Hematopoietic multipotent progenitor cell treated with erythropoietin and hydrocortisone succinate and interleukin-3 and kit ligand, for 8 days (in vitro differentiated cells): ENCODE results near the gene LRRC74B.
"Not testable (repeated sequence)": the region's sequence is repeated elsewhere in the genome, so short reads cannot be mapped to it uniquely, and the experiment has no call there.

Experiments
- DNase-seq: peaks from one replicate; pipeline ENCODE4 v3.0.0-alpha.2; 2015

Gene LRRC74B

DNA sequence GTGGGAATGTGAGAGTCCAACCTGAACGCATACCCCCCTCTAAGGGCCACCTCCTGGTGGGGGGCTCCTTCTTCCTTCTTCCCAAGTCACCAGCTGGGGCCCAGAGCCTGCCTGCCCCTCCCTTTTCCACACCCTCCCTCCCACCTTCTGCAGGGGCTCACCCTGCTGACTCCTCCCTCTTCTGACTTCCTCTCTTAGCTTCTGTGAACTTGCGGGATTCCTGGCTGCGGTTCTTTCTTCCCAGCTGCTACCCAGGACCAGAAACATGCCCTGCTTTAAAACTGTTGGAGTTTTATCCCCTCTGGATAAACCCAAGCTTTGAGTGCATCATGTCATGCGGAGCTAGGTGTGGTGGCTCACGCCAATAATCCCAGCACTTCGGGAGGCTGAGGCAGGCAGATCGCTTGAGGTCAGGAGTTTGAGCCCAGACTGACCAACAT lies 10.2 kb downstream of the LRRC74B start:
- no peak for DNase-seq

DNA sequence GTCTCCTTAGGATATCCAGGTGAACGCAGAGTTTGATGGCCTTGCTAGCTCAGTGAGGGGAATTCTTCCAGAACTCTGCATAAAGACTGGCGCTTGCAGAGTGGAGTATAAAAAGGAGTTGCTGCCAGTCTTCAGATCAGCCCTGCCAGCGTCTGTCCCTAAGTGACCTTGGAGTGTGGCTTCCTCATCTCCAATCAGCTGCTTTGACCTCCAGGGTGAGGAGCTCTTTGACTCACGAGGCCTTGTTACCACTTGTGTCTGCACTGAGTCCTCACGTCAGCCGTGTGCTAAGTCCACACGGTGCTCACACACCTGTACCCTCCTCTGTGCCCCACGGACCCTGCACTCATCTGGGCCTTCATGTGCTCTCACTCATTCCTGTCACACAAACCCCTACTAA lies 14.6 kb downstream of the LRRC74B start:
- not testable (repeated sequence) for DNase-seq

DNA sequence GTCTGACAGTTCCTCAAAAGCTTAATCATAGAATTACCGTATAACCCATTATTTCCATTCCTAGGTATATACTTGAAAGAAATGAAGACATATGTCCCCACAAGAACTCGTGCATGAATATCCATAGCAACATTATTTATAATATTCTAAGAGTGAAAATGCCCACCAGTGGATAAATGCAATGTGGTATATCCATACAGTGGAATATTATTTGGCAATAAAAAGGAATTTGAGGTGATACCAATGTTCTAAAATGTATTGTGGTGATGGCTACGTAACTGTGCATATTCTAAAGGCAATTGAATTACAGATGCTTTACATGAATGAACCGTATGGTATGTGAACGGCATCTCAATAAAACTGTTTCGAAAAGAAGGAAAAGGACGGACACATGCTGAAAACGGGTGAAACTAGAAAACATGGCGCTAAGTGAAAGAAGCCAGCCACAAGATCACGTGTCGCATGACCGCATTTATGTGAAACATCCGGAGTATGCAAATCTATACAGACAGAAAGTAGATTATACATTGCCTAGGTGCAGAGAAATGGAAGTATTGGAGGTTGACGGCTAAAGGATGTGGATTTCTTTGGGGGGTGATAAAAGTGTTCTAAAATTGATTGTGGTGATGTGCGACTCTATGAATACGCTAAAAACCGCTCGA lies 16.0 kb downstream of the LRRC74B start:
- DNase-seq, result not testable (repeated sequence)

DNA sequence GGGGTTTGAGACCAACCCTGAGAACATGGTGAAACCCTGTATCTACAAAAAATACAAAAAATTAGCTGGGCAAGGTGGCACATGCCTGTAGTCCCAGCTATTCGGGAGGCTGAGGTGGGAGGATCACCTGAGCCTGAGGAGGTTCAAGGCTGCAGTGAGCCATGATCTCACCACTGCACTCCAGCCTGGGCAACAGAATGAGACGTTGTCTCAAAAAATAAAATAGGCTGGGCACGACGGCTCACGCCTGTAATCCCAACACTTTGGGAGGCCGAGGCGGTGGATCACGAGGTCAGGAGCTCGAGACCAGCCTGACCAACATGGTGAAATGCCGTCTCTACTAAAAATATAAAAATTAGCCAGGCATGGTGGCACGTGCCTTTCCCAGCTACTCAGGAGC lies 18.7 kb downstream of the LRRC74B start:
- DNase-seq, result not testable (repeated sequence)

DNA sequence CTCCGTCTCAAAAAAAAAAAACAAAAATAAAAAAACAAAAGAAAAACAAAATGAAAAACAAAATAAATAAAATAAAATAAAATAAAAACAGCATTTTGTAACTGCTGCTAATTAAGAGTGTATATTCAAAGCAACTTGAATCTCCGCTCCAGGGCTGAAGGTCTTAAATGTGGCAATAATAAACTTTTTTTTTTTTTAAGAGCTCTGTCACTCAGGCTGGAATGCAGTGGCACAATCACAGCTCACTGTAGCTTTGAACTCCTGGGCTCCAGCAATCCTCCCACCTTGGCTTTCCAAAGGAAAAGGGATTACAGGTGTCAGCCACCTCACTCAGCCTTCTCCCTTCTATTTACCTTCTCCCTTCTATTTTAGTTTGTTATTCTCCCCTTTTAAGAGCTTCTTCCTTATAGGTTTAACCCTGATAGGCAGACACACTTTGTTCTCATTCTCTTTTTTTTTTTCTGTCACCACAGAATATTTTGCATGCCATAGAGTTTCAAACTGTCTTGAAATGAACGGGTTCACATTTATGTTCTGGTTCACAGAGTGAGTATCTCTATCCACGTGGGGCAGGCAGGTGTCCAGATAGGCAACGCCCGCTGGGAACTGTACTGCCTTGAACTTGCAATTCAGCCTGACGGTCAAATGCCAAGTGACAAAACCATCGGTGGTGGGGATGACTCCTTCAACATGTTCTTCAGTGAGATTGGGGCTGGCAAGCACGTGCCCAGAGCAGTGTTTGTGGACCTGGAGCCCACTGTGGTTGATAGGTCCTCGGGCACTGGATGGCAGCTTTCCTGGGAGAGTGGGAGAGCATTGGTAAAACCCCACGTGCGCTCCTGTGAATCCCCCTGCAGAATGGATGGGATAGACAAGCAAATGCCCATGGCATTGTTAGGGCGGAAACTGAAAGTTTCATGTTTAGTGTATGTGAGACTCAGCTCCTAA lies 19.4 kb downstream of the LRRC74B start:
- DNase-seq, result no peak

DNA sequence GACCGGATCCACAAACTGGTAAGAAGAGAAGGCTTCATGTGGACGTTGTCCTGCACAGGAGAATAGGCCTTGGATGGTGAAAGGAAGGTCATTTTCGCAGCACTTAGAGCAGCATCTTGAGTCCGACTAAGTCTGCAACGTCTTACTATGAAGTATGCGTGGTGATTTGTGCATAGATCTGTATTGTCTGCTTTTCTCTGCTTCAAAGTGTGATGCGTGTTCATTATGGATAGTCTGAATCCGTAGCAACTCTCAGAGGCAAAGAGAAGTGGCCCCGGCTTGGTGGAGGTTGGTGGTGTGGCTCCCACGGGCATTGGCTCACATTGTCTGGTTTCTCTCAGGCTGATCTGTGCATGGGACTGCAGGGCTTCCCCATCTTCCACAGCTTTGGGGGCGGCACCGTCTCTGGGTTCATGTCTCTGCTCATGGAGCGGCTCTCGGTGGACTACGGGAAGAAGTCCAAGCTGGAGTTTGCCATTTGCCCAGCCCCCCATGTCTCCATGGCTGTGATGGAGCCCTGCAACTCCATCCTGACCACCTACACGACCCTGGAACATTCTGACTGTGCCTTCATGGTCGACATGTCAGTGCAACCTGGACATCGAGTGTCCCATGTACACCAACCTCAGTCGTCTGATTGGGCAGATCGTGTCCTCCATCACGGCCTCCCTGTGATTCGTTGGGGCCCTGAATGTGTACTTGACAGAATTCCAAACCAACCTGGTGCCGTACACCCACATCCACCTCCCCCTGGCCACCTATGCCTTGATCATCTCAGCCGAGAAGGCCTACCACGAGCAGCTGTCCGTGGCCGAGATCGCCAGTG lies 21.5 kb downstream of the LRRC74B start:
- no peak for DNase-seq

DNA sequence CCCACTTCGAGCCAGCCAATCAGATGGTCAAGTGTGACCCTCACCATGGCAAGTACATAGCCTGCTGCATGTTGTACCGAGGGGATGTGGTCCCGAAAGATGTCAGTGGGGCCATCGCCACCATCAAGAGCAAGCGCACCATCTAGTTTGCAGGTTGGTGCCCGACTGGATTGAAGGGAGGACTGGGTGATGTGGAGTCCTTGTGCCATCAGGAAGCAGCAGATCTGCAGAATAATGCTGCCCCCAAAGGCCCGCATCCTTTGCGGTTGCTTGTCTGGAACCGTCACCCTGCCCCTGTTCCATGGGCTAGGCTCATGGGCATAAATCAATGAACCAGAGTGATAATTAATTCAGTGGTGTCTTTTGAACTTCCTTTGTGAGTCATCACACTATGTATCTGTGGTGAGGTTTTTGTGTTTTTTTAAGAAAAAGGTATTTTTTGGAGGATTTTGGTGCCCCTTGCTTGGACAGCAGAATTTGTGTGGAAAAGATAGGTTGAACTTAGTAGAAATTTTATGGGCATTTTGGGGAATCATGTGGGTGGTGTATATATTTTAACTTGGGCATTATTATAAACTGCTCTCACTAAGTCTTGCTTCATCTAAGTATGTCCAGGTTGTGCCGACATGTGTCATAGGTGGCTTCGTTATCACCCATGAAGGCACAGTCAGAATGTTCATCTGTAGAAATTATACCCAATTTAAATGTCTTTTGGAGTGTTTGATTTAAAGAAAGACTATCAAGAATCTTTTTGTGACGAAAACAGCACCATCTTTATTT lies 22.3 kb downstream of the LRRC74B start:
- DNase-seq, result no peak

DNA sequence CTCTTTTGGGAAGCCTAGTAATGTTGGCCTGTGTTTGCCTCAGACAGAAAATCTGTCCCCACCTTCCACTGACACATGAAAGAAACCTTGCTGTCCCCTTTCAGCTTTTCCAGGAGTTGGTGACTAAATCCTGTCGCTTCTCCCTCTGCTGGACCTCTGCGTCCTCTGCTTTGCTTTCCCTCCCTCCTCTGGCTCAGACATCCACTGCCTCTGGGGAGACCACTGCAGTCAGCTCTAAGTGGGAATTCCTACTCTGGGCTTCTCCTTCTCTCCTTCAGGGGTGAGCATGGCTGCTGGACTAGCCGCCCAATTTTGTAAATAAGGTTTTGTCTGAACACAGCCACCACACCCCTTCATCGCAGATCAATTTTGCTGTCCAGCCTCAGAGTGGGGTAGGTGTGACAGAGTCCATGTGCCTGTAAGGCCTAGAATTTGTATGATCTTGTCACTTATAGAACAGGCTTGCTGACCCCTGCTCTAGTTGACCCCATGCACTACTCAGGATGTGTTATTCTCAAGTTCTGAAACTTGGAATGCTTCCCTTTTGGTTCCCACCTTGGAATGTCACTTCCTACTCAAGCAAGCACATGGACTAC lies 23.0 kb downstream of the LRRC74B start:
- DNase-seq, result no peak

DNA sequence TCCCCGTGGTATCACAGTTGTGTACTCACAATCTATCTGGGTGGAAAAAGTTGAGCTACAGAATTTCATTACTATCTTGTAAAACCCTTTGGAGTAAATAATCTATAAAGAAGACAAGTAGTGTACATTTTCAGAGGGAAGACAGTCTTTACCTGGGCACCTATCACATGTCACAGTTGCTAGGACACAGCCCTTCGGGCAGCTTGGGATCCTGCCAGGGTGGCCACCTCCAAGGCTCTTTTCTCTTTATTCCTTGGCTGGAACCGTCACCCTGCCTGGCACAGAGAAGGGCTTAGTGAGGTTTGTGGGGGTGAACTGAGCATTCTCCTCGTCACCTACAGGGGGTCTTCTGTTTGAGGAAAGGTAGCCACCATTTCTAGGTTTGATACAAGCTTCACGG lies 23.6 kb downstream of the LRRC74B start:
- DNase-seq, result no peak

DNA sequence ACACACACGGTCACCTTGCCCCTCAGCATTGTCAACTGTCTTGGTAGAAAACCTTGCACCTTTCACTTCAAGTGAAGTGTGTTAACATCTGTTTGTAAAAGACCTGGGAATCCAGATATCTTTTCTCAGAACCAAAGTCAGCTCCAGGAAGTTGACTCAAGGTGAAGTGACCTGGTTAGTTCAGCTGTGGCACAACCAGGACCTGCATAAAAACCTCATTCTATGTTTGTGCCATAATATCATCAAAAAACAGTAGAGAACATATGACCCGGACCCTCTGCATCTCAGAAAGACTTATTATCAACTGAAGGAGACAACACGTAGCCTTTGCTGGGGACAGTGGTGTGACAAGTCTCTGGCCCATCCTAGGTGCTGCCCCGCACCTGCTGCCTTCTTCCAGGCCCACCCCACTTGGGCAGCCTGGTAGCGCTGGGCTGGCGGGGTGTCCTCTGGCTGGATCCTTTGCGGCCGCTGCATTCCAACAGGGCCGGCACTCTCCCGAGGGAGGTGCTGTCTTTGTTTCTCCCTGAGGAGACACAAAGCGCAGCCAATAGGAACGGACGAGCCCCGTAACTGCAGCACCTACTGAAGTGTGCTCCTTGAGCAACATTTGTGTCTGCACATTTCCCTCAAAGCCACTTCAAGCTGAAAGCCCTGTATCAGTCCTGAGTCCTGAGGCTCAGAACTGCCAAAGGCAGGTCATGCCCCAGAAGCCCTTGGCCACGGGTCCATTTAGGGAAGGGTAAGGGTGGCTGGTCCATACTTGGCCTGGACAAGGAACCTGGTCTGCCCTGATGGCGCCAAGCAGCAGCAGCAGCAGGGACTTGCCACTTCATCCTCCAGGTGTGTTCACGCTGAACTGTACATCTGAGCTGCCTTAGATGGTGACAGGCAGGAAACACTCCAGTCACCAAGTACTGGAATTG lies 25.2 kb downstream of the LRRC74B start:
- no peak for DNase-seq

DNA sequence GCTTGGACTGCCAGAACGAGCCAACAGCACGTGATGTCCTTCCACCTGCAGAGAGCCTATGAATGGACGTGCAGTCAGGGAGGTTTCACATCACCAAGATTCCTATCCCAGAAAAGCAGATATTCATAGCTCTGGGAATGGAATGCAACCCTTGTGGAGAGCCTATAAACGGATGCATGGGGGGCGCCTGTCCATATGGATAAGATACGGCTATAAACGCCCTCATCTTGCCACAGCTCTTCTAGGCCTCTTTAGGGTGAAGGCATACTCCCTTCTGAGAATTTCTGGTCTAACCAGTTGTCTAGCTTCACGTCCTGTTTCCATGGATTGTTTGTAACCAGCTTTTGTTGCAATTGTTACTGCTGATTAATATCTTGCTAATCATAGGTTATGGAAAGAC lies 26.1 kb downstream of the LRRC74B start:
- not testable (repeated sequence) for DNase-seq

DNA sequence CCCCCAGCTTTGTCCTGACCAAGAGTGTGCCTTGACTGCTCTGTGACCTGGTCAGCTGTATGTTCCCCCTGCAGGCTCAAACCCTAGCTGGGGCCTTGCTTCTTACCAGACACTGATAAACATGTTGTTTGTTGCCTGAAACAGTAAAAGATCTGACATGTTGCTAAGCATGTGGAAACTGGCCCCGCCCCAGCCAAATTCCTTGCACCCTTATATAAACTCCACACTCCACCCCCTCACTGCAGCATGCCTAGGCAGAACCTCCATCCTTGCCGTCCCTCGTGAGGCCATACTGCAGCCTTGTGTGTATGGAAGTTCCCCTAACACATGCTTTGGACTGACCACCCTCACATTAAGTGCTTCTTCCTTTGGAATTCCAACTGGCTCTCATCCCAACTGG lies 27.3 kb downstream of the LRRC74B start:
- DNase-seq, result no peak

DNA sequence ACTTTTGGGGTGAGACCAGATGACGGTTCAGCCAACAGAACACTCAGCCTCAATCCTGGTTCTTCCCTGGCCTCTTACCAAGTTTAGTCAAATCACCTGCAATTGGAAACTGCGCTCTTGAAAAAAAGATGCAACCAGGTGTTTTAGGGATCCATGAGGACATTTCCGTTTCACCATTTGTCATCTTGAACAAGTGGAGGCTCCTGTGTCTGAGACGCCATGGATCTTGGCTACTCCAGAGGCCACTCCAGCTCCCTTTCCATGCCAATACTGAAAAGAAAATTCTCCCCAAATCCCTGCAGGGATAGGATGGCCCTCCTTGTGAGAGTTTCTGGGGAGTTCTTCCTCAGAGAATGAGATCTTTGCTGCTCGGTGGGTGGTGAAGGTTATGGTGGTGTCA lies 27.7 kb downstream of the LRRC74B start:
- no peak for DNase-seq

DNA sequence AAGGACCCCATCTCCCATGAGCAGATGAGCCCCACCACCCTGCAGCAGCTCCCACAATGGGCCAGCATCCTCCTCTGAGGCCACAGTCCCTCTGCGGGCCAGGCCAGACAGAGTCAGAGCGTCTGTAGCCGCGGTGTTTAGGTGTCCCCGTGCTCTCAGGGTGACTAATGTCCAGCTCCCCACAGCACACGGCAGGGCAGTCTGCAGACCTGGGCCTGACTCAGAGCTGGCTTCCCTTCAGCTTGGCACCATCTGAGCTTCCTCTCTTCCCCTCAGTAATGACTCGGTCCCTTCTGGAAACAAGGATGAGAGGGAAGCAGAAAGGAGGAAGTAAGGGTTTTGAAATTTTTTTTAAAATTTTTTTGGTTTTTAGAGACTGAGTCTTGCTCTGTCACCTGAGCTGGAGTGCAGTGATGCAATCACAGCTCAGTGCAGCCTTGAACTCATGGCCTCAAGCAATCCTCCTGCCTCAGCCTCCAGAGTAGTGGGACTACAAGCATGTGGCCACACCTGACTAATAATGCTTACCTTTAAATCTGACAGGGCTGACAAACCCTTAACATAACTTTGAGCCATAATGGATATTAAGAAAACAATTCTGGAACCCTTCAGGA lies 28.5 kb downstream of the LRRC74B start:
- DNase-seq, result no peak

DNA sequence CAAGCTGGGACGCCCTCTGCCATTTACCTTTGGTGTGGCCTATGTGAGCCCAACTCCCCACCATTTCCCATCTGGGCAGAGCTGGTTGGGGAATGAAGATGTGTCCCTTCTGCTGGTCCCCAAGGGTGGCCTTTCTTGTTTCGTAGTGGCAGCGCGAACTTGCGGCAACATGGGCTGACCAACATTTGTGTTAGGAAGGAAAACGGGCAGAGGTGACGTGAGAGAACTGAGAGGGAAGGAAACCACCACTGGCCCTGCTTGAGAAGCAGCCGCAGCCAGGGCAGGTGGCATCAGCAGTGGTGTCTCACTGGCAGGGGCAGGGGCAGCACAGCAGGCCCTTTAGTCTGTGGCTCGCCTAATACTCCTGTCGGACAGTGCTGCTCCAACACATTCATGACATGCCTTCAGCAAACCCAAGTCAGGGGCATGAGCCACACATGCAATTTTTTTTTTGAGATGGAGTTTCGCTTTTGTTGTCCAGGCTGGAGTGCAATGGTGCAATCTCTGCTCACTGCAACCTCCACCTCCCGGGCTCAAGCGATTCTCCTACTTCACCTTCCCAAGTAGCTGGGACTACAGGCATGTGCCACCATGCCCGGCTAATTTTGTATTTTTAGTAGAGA lies 29.9 kb downstream of the LRRC74B start:
- no peak for DNase-seq

DNA sequence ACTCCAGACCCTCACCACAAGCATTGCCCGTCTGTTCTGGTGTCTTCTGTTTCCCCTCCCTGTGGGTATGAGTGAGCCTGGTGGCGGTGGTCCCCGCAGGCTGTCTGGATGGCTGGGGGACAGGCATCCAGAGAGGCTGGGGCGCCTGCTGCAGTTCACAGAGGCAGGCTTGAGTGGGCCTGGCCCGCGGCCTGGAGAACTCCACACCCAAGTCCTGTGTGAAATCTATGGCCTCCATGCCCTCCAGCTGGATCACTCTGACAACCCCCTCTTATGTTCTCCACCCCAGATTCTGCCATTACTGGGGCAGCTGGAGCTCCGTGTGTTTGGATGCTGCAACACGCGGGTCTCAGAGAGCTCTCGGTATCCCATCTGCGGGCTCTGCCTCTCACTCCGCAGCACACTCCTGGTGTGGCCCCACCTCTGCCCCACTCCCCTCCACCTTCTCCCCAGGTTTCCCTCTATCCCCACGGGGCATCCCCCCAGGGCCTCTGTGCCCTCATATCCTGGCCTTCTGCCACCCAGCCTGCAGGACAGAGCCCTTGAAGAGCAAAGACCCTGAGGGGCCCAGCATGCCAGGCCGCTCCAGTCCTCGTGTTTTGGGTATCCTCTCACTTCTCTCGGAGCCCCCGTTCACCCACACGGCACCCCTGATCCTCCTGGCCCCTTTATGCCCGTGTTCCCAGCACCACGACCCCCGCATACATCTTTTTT lies 31.3 kb downstream of the LRRC74B start:
- no peak for DNase-seq

DNA sequence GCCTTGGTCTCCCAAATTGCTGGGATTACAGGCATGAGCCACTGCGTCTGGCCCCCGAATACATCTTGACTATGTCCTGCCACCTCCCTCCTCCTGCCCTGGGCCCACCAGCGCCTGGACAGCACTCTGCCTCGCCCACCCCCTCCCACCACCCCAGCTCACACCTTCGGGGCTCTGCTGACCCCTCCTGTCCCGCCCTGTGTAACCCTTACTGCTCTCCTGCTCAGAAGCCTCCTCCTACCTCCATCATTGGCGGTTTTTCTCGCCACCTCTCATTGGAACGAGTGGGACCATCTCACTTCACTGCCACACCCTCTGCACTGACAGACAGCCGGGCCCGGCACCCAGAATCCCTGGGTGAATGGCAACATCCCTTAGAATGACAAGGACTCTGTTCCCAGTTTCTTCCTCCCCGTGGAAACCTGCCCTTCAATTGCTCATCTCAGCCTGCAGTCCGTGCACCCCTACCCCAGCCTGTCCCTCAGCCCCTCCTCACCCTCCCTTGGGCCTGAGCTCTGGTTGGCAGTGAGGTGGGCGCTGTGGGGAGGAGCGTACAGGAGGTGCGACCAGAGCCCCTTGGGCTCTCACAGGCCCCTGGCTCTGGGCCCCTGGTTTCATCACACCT lies 32.2 kb downstream of the LRRC74B start:
- no peak for DNase-seq

DNA sequence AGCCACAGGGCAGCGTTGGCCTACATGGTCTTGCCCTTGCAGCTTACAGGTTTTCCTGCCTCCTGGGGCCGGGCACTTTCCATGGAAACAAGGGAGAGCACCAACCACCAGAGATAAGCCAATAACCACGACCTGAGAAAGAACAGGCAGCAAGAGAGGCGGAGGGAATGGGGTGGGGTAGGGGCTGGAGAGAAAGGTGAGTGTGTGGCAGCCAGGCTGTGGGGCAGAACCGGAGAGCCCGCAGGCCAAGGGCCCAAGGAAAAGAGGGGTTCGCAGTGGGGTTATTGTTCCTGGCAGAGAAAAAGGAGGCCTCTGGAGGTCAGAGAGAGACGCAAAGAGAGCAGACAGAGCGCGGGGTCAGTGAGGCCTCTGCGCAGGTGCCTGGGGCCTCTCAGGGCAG lies 33.2 kb downstream of the LRRC74B start:
- no peak for DNase-seq

DNA sequence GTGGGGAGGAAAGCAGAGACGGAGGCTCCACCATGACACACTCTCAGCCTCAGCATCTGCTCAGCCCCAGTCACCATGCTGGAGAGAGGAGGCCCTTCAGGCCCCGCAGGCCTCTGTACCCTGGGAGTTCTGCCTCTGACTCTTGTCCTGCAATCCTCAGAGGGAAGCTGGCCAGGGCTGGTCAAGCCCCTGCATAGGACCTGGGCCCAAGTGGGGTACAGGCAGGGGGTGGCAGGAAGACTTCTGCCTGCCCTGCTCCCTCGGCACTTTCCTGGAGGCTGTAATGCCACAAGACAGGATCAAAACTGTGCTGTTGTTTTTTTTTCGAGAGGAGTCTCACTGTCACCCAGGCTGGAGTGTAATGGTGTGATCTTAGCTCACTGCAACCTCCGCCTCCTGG lies 33.7 kb downstream of the LRRC74B start:
- DNase-seq, result no peak
